AG09309 (cell line): ENCODE data around the gene CFL2.

Source experiments
- DNase-seq: peaks from one replicate; pipeline ENCODE4 v3.0.0-alpha.2; 2010; ENCODE audit warnings: low read depth
- H3K4me3 ChIP-seq: 2 replicates; pipeline ENCODE4 v1.5.1; 2011; ENCODE audit warnings: mild to moderate bottlenecking, low read depth, low read length, moderate library complexity; ENCODE audit not compliant: control insufficient read depth
- CTCF ChIP-seq: IDR thresholded peaks from 2 replicates; pipeline ENCODE4 v1.5.1; 2011; ENCODE audit warnings: mild to moderate bottlenecking, low read depth, low read length, inconsistent platforms; ENCODE audit not compliant: insufficient read depth, control insufficient read depth; ENCODE audit errors: missing control alignments

CFL2 gene

GRCh38 chr14:34678306-34678705 is 36.1 kb downstream of the CFL2 start:
- no peak for TF ChIP-seq CTCF
- DNase-seq, result no peak
- H3K4me3 ChIP-seq, result no peak overlapping the region

DNA sequence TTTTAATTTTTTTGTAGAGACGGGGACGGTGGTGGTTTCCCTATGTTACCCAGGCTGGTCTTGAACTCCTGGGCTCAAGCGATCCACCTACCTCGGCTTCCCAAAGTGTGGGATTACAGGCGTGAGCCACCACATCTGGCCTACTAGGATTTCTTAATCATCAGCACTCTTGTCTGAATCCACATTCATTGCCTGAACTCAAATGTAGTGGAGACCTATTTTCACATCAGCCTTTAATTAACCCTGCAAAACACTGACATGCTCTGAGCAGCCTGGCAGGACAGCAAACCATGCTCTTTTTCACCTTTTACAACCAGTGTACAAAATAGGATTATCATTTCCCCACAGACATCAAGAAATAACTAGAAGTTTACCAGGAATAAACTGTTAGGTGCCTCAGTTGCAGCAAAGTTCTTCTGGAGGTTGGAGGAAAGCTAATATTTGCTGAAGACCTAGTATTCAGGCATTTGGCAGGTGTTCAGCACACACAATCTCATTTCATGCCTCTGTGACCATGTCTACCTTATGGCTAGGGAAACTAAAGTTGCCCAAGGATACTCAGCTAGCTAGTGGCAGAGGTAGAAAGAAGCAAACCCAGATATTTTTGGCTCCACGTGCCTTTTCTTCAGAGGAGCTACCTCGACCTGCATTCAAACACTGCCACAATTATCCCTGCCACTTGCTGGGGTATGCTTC is 37.7 kb downstream of the CFL2 start:
- H3K4me3 ChIP-seq, result no peak overlapping the region
- no peak for TF ChIP-seq CTCF
- no peak for DNase-seq

DNA sequence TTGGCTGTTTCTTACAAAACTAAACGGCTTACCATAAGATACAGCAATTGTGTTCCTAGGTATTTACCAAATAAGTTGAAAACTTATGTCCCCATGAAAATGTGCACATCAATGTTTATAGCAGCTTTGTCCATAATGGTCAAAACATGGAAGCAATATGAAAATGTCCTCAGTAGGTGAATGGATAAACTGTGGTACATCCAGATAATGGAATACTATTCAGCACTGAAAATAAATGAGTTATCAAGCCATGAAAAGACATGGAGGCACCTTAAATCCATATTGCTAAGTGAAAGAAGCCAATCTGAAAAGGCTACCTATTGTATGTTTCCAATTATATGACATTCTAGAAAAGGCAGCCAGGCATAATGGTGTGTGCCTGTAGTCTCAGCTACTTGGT is 40.7 kb downstream of the CFL2 start:
- DNase-seq, result no peak
- no peak for TF ChIP-seq CTCF
- H3K4me3 ChIP-seq, result no peak overlapping the region

DNA sequence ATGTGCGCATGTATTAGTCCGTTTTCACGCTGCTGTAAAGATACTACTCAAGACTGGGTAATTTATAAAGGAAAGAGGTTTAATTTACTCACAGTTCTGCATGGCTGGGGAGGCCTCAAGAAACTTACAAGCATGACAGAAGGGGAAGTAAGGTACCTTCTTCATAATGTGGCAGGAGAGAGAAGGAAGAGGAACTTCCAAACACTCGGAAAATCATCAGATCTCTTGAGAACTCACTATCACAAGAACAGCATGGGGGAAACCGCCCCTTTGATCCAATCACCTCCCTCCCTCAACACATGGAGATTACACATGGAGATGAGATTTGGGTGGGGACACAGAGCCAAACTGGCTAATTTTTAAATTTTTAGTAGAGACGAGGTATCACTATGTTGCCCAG is 42.7 kb downstream of the CFL2 start:
- DNase-seq, result no peak
- no peak for TF ChIP-seq CTCF
- no peak overlapping the region for H3K4me3 ChIP-seq

- DNase-seq, result no peak
- no peak overlapping the region for H3K4me3 ChIP-seq
- TF ChIP-seq CTCF, result no peak
These were observed 46.3 kb downstream of the CFL2 start for GRCh38 chr14:34668111-34668510.

DNA sequence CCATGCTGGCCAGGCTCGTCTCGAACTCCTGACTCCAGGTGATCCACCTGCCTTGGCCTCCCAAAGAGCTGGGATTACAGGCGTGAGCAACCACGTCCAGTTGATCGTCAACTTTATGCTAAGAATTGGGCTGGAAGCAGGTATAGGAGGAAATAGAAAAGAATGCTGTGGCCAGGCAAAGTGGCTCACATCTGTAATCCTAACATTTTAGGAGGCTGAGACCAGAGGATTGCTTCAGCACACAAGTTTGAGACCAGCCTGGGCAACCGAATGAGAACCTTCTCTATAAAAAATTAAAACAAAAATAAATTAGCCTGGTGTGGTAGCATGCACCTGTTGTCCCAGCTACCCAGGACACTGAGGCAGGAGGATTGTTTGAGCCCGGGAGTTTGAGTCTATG is 47.4 kb downstream of the CFL2 start:
- TF ChIP-seq CTCF, result no peak
- DNase-seq, result no peak
- H3K4me3 ChIP-seq, result no peak overlapping the region
